Body of pancreas (tissue), 4 donors: ENCODE measurements around the gene RNF149. TPM values are rescaled to one million over a fixed set of nuclear protein-coding genes. Genes with fewer than 3 reads are reported as not detected.
"Not testable (repeated sequence)": the region's sequence is repeated elsewhere in the genome, so short reads cannot be mapped to it uniquely, and the experiment has no call there.

Experiments used
- ATAC-seq: fragments of 150-250 bp; one replicate; pipeline ENCODE4 v1.9.1; 2016
- DNase-seq, 4 donors: peaks; one replicate each; pipeline ENCODE4 v3.0.0-alpha.2; 2019
- H3K27ac ChIP-seq, 4 donors: fragments of 200-600 bp; sonication (generic); 1 replicate in 3 of 4; 2 replicates in 1 of 4; pipeline versions ENCODE4 v1.5.1 to v1.6.1; 2016 to 2019; ENCODE audit warnings: mild to moderate bottlenecking in 1 of 4, mixed read lengths in 1 of 4, moderate library complexity in 1 of 4
- H3K27me3 ChIP-seq, 2 donors: fragments of 200-600 bp; sonication (generic); one replicate each; pipeline ENCODE4 v1.6.0; 2016; ENCODE audit warnings: mild to moderate bottlenecking in 1 of 2
- H3K36me3 ChIP-seq, 2 donors: fragments of 200-600 bp; sonication (generic); replicated peaks in 1 of 2; 2 replicates each; pipeline ENCODE4 v1.5.1; 2016; ENCODE audit warnings: low read depth in 2 of 2; ENCODE audit not compliant: insufficient read depth in 1 of 2
- H3K4me1 ChIP-seq: fragments of 200-600 bp; sonication (generic); one replicate; pipeline ENCODE4 v1.6.0; 2016
- H3K4me3 ChIP-seq, 2 donors: fragments of 200-600 bp; sonication (generic); 1 replicate in 1 of 2; 2 replicates in 1 of 2; pipeline ENCODE4 v1.5.1; 2016 to 2019
- H3K9me3 ChIP-seq, 3 donors: fragments of 200-600 bp; sonication (generic); 1 replicate in 2 of 3; 2 replicates in 1 of 3; pipeline ENCODE4 v1.5.1; 2016
- CTCF ChIP-seq, 7 experiments: fragments of 450-650 bp in 4 of 7; fragments of 200-600 bp in 3 of 7; sonication (generic) in 3 of 7; IDR thresholded peaks; one replicate each; pipeline ENCODE4 v1.5.1; 2016 to 2019; ENCODE audit warnings: antibody characterized with exemption in 7 of 7
- POLR2A ChIP-seq, 3 donors: fragments of 450-650 bp; IDR thresholded peaks; one replicate each; pipeline ENCODE4 v1.6.1; 2016; ENCODE audit warnings: antibody characterized with exemption in 3 of 3, mild to moderate bottlenecking in 2 of 3
- WGBS, 2 donors: methylation state at CpG; one replicate each; pipeline ENCODE4 v1.1.5; 2017; 5-methylcytosine and 5-hydroxymethylcytosine counted together
- intact Hi-C: fragments of 100-400 bp; cut with DNase I; formaldehyde crosslinking; loops from one replicate; pipeline ENCODE4 v1.15.1; 2023
- total RNA-seq, 2 donors: library from RNA; depleted of rRNA; stranded (reverse); fragments of >200 nt; gene quantifications; one replicate each; pipeline ENCODE4 v1.1.0, GENCODE V29; 2016

Gene RNF149
- total RNA-seq, 2 donors from 2014 or later = 38.6 to 47.7 TPM

DNA sequence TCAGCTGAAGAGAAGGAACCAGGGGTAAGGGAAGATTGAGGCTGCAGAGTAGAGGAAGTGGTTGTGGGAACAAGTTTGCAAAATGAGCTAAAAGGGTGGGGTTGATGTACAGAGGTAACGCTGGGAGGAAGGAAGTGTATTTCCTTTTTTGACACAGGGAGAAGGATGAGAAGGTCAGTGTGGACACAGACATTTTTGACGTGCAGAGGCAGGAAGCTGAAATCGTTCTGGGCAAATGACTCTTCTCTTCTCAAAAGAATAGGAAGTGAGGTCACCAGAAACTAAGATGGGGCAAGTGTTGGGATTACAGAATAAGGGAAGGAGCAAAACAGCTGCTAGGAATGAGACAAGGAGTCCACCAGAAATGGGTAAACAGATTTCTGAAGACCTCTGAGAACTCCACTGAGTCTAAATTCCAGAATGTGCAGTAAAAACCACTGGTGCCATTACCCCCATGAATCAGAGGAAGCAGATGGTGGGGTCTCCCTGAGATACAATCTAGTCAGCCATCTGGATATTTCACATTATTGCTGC, 20.0 kb upstream of the RNF149 start:
- peak in 1 of 4 donors; percentile 64 for DNase-seq
- TF ChIP-seq POLR2A (IDR thresholded peaks at IDR 0.05) = no peak
- peak overlapping the region in 2 of 4 donors; percentile 44 to 57 for H3K27ac ChIP-seq
- intact Hi-C loops = no loop called here
- H3K36me3 ChIP-seq = no peaks in the 10 kb centered on the region
- no peak for ATAC-seq
- H3K4me3 ChIP-seq = no peak overlapping the region
- no peaks in the 10 kb centered on the region for H3K9me3 ChIP-seq
- WGBS, 2 donors = 54 to 58% methylated on average over 3 of the region's 3 CpGs
- no peaks in the 10 kb centered on the region for H3K27me3 ChIP-seq
- H3K4me1 ChIP-seq = peaks cover 17% of the 10 kb centered on the region

DNA sequence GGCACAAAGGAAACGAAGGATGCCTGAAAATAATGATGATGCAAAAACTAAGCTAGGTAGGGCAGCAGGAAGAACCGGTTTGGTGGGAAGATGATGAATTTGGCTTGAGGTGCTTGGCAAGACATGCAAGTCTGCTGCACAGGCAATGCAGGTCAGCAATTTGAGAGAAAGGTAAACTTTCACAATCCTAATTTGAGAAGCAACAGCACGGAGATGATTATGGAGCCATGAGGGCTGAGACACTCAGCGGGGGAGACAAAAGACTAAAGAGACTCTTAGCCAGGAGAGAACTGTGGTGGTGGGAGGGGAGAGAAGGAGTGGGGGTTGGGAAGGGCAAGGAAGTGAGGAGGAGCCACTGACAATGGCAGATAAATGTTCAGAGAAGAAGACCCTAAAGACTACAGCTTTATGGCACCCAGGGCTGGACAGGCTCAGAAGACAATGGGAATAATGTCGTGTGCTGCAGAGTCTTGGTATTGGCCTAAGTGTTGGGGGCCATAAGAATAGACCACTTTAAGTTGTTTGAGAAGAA, 19.4 kb upstream of the RNF149 start:
- Histone ChIP-seq H3K36me3 (no peaks in the 10 kb centered on the region), H3K27me3 (no peaks in the 10 kb centered on the region), H3K4me3 (no peak overlapping the region), H3K9me3 (no peaks in the 10 kb centered on the region), H3K4me1 (peaks cover 17% of the 10 kb centered on the region), H3K27ac (peak overlapping the region in 2 of 4 donors; percentile 44 to 57)
- peak; percentile 90 for ATAC-seq
- WGBS, 2 donors = 24 to 27% methylated on average over 5 of the region's 5 CpGs
- peak; percentile 73 to 85 (median 79) for DNase-seq
- intact Hi-C loops = no loop called here
- TF ChIP-seq POLR2A (IDR thresholded peaks at IDR 0.05) (no peak), CTCF (IDR thresholded peaks at IDR 0.05) (no peak)

- H3K36me3 ChIP-seq = no peaks in the 10 kb centered on the region
- ATAC-seq (no peak), DNase-seq (no peak)
- intact Hi-C loops = no loop called here
- no peak for TF ChIP-seq POLR2A (IDR thresholded peaks at IDR 0.05)
- TF ChIP-seq CTCF (IDR thresholded peaks at IDR 0.05) = no peak
- H3K9me3 ChIP-seq = no peaks in the 10 kb centered on the region
- H3K4me1 ChIP-seq = peaks cover 17% of the 10 kb centered on the region
- H3K27ac ChIP-seq = no peak overlapping the region
- H3K27me3 ChIP-seq = no peaks in the 10 kb centered on the region
- 81 to 93% methylated on average over 1 of the region's 1 CpG for WGBS, 2 donors
- no peak overlapping the region for H3K4me3 ChIP-seq
Measured at GRCh38 chr2:101325425-101325824, 16.9 kb upstream of the RNF149 start.

DNA sequence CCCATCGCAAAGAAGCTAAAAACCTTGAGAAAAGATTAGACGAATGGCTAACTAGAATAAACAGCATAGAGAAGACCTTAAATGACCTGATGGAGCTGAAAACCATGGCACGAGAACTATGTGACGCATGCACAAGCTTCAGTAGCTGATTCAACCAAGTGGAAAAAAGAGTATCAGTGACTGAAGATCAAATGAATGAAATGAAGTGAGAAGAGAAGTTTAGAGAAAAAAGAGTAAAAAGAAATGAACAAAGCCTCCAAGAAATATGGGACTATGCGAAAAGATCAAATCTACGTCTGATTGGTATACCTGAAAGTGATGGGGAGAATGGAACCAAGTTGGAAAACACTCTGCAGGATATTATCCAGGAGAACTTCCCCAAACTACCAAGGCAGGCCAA, 8.1 kb upstream of the RNF149 start:
- H3K4me3 ChIP-seq, H3K9me3 ChIP-seq, H3K4me1 ChIP-seq, H3K36me3 ChIP-seq, ATAC-seq, H3K27me3 ChIP-seq, H3K27ac ChIP-seq, intact Hi-C loops, DNase-seq: not testable (repeated sequence)
- whole genome bisulfite sequencing, 2 donors = 79 to 85% methylated on average over 6 of the region's 6 CpGs

DNA sequence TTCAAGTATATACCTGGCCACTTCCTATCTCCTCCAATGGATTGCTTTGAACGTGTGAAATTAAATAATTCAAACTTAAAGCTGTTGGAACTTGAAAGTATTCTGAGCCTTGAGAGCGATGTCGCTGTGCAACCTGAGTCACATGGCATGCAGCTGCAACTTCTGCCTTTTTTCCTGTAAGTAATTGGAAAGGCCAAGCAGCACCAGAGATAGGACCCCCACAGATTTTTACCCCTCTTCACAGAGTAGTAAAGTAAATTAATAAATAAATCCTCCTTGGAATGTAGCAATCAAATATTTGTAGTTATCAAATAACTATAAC, 3.2 kb upstream of the RNF149 start:
- Histone ChIP-seq H3K9me3 (no peaks in the 10 kb centered on the region), H3K4me1 (peaks cover 28% of the 10 kb centered on the region), H3K27ac (peak overlapping the region; percentile 37 to 71 (median 47)), H3K4me3 (no peak overlapping the region), H3K27me3 (no peaks in the 10 kb centered on the region), H3K36me3 (no peaks in the 10 kb centered on the region)
- ATAC-seq (no peak), DNase-seq (peak in 2 of 4 donors; percentile 48 to 58)
- TF ChIP-seq CTCF (IDR thresholded peaks at IDR 0.05) (no peak), POLR2A (IDR thresholded peaks at IDR 0.05) (no peak)
- 17 to 33% methylated on average over 3 of the region's 3 CpGs for WGBS, 2 donors
- intact Hi-C loops = no loop called here
